ENCODE results near the gene CASP2. TPM values are rescaled to one million over a fixed set of nuclear protein-coding genes. Genes with fewer than 3 reads are reported as not detected.
"Not testable (repeated sequence)": the region's sequence is repeated elsewhere in the genome, so short reads cannot be mapped to it uniquely, and the experiment has no call there.

The CASP2 gene
- total and polyA plus RNA-seq, 10 of the 15 experiments (the other 5 are each of a cell fraction or from before 2014, with no cell fraction given), result 12.1 to 60.4 (median 26.2) TPM

- TF ChIP-seq RELB (IDR thresholded peaks at IDR 0.05; ENCODE audit: low read depth), result 0 out of 2 replicates have a peak, but pooled peaks have one; percentile 24
- no peak for TF ChIP-seq HDAC6 (IDR thresholded peaks at IDR 0.05; ENCODE audit: unreplicated experiment)
- TF ChIP-seq RUNX3 (IDR thresholded peaks at IDR 0.05; ENCODE audit: low read length), result no peak
- no peak for TF ChIP-seq ZZZ3 (IDR thresholded peaks at IDR 0.05; ENCODE audit: control insufficient read depth, insufficient read length, low read depth)
Measured at GRCh38 chr7:143289421-143289820, 1.3 kb downstream of the CASP2 start (continued).

GRCh38 chr7:143289888-143290287, 1.7 kb downstream of the CASP2 start:
- ATAC-seq; H3K27me3 ChIP-seq (replicated peaks in 1 of 2; ENCODE audit: control insufficient read depth in 2 of 2, insufficient read depth in 2 of 2, low read length in 1 of 2); H3K4me1 ChIP-seq (ENCODE audit: control insufficient read depth, insufficient read depth, low read length); H3K9me3 ChIP-seq (replicated peaks; ENCODE audit: control insufficient read depth, insufficient read depth, low read length); BruUV-seq (replicated peaks); DNase-seq (ENCODE audit: low read depth, low spot score); H3K27ac ChIP-seq (ENCODE audit: control insufficient read depth, insufficient read depth); H4K20me1 ChIP-seq (ENCODE audit: control insufficient read depth, insufficient read depth); H2AFZ ChIP-seq (ENCODE audit: control insufficient read depth, low read depth, low read length); FAIRE-seq; in situ Hi-C loops (cut with MboI): not testable (repeated sequence)
- intact Hi-C loops (cut with micrococcal nuclease; ENCODE audit: unreplicated experiment), result loop anchor here (2.0 kb wide), 2 partner anchors 27 to 91 kb away; partner anchors contain the start of genes GSTK1 and ZYX
- Histone ChIP-seq H3K9ac (ENCODE audit: control insufficient read depth, insufficient read depth, low read length) (peak overlapping the region; percentile 85), H3K4me2 (ENCODE audit: control insufficient read depth, insufficient read depth) (peak overlapping the region; percentile 85), H3K4me3 (peak overlapping the region; percentile 78), H3K79me2 (ENCODE audit: control insufficient read depth, insufficient read depth, low read length) (peaks cover 35% of the 10 kb centered on the region), H3K36me3 (ENCODE audit: control insufficient read depth in 2 of 2, insufficient read depth in 2 of 2, low read length in 1 of 2) (peaks cover 11 to 16% of the 10 kb centered on the region in 2 experiments)
- 42% methylated on average over 3 of the region's 4 CpGs for WGBS (ENCODE audit: insufficient coverage, insufficient replicate concordance, low lambda C conversion rate, missing lambda C conversion rate)
- SMC1A ChIA-PET (ENCODE audit: uncharacterized antibody, unreplicated experiment), result interaction anchor here (0.6 to 1.8 kb wide), 8 partner anchors 18 to 125 kb away, joined by 3 to 7 read pairs (median 4); partner anchors contain the start of gene GSTK1
- CTCF ChIA-PET, result interaction anchor here (0.8 to 2.9 kb wide), 8 partner anchors 9 to 90 kb away, joined by 3 to 17 read pairs (median 3); no protein-coding TSS in a partner anchor
- RAD21 ChIA-PET (ENCODE audit: unreplicated experiment), result interaction anchor here (0.6 to 0.8 kb wide), 2 partner anchors 27 to 282 kb away, joined by 4 to 5 read pairs; partner anchors contain the start of gene GSTK1
- POLR2A ChIA-PET, result interaction anchor here (0.6 to 1.1 kb wide), 3 partner anchors 9 to 27 kb away, joined by 3 to 5 read pairs (median 3); partner anchors contain the start of gene GSTK1
